Natural killer cell treated with Interleukin-12 subunit alpha and Interleukin-12 subunit beta and Interleukin-15 and Interleukin-18, amount 100 ng/mL, for 72 hours (primary cell): Measurements from ENCODE around the gene ACER2. TPM values are rescaled to one million over a fixed set of nuclear protein-coding genes. Genes with fewer than 3 reads are reported as not detected.
"Not testable (repeated sequence)": the region's sequence is repeated elsewhere in the genome, so short reads cannot be mapped to it uniquely, and the experiment has no call there.

ENCODE experiments used
- ATAC-seq, 2 donors: fragments of 150-1000 bp; cut with Tn5 transposase in 1 of 2; sonication (Bioruptor Pico), chemical (Tn5 transposase) in 1 of 2; 2 replicates each; pipeline ENCODE4 v1.10.0; 2021
- DNase-seq: peaks from one replicate; pipeline ENCODE4 v3.0.0; 2022; ENCODE audit warnings: low spot score
- H3K27ac Mint-ChIP-seq, 2 donors: 1 replicate in 1 of 2; 2 replicates in 1 of 2; pipeline ENCODE4 v1.8.0; 2022; ENCODE audit warnings: mixed read lengths in 2 of 2, mild to moderate bottlenecking in 1 of 2, moderate library complexity in 1 of 2
- H3K27me3 Mint-ChIP-seq, 2 donors: 1 replicate in 1 of 2; 2 replicates in 1 of 2; pipeline ENCODE4 v1.8.0; 2022; ENCODE audit warnings: mixed read lengths in 2 of 2
- H3K36me3 Mint-ChIP-seq: one replicate; pipeline ENCODE4 v1.8.0; 2022; ENCODE audit warnings: mixed read lengths
- H3K4me1 Mint-ChIP-seq, 2 donors: 1 replicate in 1 of 2; 2 replicates in 1 of 2; pipeline ENCODE4 v1.8.0; 2022; ENCODE audit warnings: low read depth in 2 of 2, mixed read lengths in 2 of 2, mild to moderate bottlenecking in 1 of 2
- H3K4me3 Mint-ChIP-seq: one replicate; pipeline ENCODE4 v1.8.0; 2022; ENCODE audit warnings: mixed read lengths
- H3K9me3 Mint-ChIP-seq: 2 replicates; pipeline ENCODE4 v1.8.0; 2022; ENCODE audit warnings: mixed read lengths
- total RNA-seq, 2 donors: library from RNA; stranded (reverse); gene quantifications; one replicate each; pipeline ENCODE4 v1.2.3, GENCODE V29; 2022

Gene ACER2
- total RNA-seq, result 1 to 10 TPM in 1 of 2 donors, under 1 TPM in 1; 0.90 to 2.6 TPM

DNA sequence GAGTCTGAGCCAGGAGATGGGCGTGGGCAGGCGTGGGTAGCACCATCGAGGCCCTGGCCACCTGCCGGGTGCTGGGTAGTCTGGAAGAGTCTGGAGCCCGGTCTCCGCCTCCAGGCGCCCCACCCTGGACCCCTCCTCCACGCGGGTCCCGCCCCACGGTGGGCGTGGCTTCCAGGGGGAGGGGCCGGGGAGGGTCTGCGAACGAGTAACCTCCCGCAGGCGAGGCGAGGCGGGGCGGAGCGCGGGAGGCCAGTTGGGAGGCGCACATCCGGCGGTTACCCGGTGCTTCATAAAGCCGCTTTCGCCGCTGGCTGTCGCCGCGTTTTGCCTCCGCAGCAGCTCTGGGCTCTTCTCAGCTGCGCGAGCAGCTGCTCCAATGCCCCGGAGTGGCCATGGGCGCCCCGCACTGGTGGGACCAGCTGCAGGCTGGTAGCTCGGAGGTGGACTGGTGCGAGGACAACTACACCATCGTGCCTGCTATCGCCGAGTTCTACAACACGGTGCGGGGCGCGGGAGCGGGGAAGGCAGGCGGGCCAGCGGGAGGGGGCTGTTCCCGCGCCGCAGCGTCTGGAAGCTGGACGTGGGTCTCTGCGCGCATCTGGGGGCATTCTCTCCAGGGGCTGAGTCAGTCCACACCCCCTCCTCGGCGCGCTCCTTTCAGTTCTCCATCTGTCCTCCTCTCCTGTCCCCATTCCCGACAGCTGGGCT, at the start of gene ACER2:
Gene ACER2 (plus strand): TSS at position 317 of the 708 bp plus-strand sequence. CDS start 76 bp downstream, at position 393.
- DNase-seq, result peak; percentile 94
- Mint-ChIP-seq H3K27ac (peak within 1 kb of the TSS; percentile 50 to 87), H3K9me3 (no peaks in the 10 kb centered on the region), H3K4me1 (peaks cover 9 to 12% of the 10 kb centered on the region in 2 donors), H3K4me3 (peak within 1 kb of the TSS; percentile 99), H3K27me3 (no peaks in the 10 kb centered on the region), H3K36me3 (no peaks in the 10 kb centered on the region)
- peak; percentile 98 for ATAC-seq

DNA sequence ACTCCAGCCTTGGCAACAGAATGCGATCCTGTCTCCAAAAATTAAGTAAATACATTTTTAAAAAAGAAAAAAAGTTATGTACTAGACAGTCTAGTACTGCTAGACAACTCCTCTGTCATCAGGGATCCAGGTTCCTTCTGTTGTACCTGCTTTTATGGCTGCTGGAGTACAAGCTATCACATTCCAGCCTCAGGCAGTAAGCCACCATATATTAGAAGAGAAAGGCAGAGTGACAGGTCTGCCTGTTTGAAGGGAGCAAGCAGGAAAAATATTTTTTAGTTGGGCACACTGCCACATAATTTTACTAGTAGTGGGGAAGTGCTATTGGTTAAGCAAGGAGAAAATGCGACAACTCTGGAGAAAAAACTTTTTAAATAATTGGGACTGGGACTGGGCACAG, 39.7 kb upstream of the ACER2 start:
- H3K36me3 Mint-ChIP-seq, result peaks cover 10% of the 10 kb centered on the region
- no peaks in the 10 kb centered on the region for H3K27me3 Mint-ChIP-seq
- H3K4me3 Mint-ChIP-seq, result no peak overlapping the region
- no peak overlapping the region for H3K27ac Mint-ChIP-seq
- peaks cover 15 to 16% of the 10 kb centered on the region in 2 donors for H3K4me1 Mint-ChIP-seq
- no peaks in the 10 kb centered on the region for H3K9me3 Mint-ChIP-seq
- DNase-seq (no peak), ATAC-seq (no peak)

GRCh38 chr9:19371942-19372341, 36.9 kb upstream of the ACER2 start:
- no peak for ATAC-seq
- H3K4me3 Mint-ChIP-seq, result no peak overlapping the region
- DNase-seq, result no peak
- H3K27ac Mint-ChIP-seq, result peak overlapping the region in 1 of 2 donors; percentile 59
- H3K4me1 Mint-ChIP-seq, result peaks cover 16 to 26% of the 10 kb centered on the region in 2 donors
- H3K27me3 Mint-ChIP-seq, result no peaks in the 10 kb centered on the region
- H3K36me3 Mint-ChIP-seq, result peaks cover 32% of the 10 kb centered on the region
- H3K9me3 Mint-ChIP-seq, result no peaks in the 10 kb centered on the region

DNA sequence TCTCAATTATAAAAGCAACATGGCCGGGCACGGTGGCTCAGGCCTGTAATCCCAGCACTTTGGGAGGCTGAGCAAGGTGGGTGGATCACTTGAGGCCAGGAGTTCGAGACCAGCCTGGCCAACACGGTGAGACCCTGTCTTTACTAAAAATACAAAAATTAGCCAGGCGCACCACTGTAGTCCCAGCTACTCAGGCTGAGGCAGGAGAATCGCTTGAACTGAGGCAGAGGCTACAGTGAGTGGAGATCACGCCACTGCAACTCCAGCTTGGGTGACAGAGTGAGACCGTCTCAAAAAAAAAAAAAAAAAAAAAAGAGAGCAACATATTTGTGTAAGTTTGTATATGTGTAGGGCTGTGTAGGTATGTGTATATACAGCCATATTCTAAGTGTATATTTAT, 36.2 kb upstream of the ACER2 start:
- no peaks in the 10 kb centered on the region for H3K9me3 Mint-ChIP-seq
- ATAC-seq (peak; percentile 30 to 43), DNase-seq (no peak)
- peaks cover 38% of the 10 kb centered on the region for H3K36me3 Mint-ChIP-seq
- H3K4me3 Mint-ChIP-seq, result no peak overlapping the region
- no peaks in the 10 kb centered on the region for H3K27me3 Mint-ChIP-seq
- peak overlapping the region in 1 of 2 donors; percentile 59 for H3K27ac Mint-ChIP-seq
- peaks cover 18 to 29% of the 10 kb centered on the region in 2 donors for H3K4me1 Mint-ChIP-seq

DNA sequence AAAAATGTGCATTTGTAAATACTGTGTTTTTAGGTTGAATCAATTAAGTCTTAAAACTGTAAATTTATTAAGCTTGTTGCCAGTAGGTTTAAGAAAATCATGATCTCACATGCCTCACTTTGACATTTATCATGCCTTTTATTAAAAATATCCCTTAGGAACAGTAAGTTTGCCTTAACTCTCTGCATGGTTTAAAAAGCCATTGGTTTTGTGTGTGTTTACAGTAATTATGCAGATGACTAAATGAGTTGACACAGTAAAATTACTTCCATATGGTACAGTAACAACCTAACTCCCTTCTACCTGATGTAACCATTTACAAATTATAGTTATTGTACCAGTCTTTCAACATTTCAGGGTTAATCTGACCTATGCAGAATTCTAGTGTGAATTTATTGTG, 35.3 kb upstream of the ACER2 start:
- ATAC-seq, result no peak
- Mint-ChIP-seq H3K9me3 (no peaks in the 10 kb centered on the region), H3K27ac (peak overlapping the region; percentile 62 to 92), H3K27me3 (no peaks in the 10 kb centered on the region), H3K36me3 (peaks cover 47% of the 10 kb centered on the region), H3K4me1 (peaks cover 21 to 37% of the 10 kb centered on the region in 2 donors), H3K4me3 (no peak overlapping the region)
- no peak for DNase-seq

- Mint-ChIP-seq H3K4me3 (no peak overlapping the region), H3K36me3 (peaks cover 64% of the 10 kb centered on the region), H3K27me3 (no peaks in the 10 kb centered on the region), H3K9me3 (no peaks in the 10 kb centered on the region), H3K4me1 (peaks cover 36 to 53% of the 10 kb centered on the region in 2 donors), H3K27ac (peak overlapping the region; percentile 16 to 92)
- ATAC-seq (no peak), DNase-seq (no peak)
Measured at GRCh38 chr9:19375538-19375937, 33.3 kb upstream of the ACER2 start.

DNA sequence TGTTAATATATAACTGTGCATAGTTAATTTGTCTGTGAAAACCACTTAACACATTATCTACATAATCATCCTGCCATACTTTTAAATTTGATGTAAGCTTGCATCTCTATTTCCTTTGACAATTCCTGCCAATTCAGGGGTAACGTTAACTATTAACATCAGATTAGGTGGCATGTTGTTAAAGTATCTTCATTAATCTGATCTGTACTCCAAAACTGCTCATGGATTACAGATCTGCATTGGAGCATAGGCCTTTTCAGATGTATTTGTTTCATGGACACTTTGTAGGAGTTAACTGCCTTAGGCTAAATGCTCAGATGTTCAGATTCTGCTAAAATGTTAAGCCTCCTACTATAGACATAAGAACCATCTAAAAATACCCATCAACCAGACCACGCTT, 31.9 kb upstream of the ACER2 start:
- Mint-ChIP-seq H3K4me3 (peak overlapping the region; percentile 91), H3K27me3 (no peaks in the 10 kb centered on the region), H3K36me3 (peaks cover 71% of the 10 kb centered on the region), H3K27ac (peak overlapping the region; percentile 51 to 92), H3K4me1 (peaks cover 44 to 58% of the 10 kb centered on the region in 2 donors), H3K9me3 (no peaks in the 10 kb centered on the region)
- DNase-seq (no peak), ATAC-seq (no peak)

DNA sequence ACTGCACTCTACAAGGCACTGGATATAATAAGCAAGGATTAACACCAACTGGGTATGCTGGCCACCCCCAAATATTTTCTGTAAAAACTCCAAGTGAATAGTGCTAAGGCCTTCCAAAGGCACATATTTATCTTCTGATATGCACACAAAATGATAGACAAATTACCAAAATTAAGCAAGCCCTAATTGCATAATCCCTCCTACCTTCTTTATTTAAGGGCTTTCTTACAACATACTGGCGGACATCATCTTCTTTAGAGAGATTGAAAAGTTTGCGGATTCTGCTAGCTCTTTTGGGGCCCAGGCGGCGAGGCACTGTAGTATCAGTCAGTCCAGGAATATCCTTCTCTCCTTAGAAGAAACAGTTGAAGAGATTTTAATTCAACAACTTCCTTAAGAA, 30.6 kb upstream of the ACER2 start:
- Mint-ChIP-seq H3K4me3 (peak overlapping the region; percentile 91), H3K4me1 (peaks cover 48 to 54% of the 10 kb centered on the region in 2 donors), H3K27me3 (no peaks in the 10 kb centered on the region), H3K9me3 (no peaks in the 10 kb centered on the region), H3K27ac (peak overlapping the region; percentile 92 to 96), H3K36me3 (peaks cover 69% of the 10 kb centered on the region)
- DNase-seq (no peak), ATAC-seq (no peak)

- no peak for DNase-seq
- Mint-ChIP-seq H3K36me3 (peaks cover 66% of the 10 kb centered on the region), H3K27ac (peak overlapping the region; percentile 92 to 96), H3K9me3 (no peaks in the 10 kb centered on the region), H3K4me3 (peak overlapping the region; percentile 91), H3K4me1 (peaks cover 48 to 54% of the 10 kb centered on the region in 2 donors), H3K27me3 (no peaks in the 10 kb centered on the region)
- no peak for ATAC-seq
Measured at GRCh38 chr9:19378647-19379046, 30.2 kb upstream of the ACER2 start.

GRCh38 chr9:19379283-19379682, 29.5 kb upstream of the ACER2 start:
- ATAC-seq (no peak), DNase-seq (no peak)
- Mint-ChIP-seq H3K4me3 (peak overlapping the region; percentile 91), H3K27ac (peak overlapping the region; percentile 92 to 96), H3K4me1 (peaks cover 48 to 53% of the 10 kb centered on the region in 2 donors), H3K27me3 (no peaks in the 10 kb centered on the region), H3K9me3 (no peaks in the 10 kb centered on the region), H3K36me3 (peaks cover 59% of the 10 kb centered on the region)

DNA sequence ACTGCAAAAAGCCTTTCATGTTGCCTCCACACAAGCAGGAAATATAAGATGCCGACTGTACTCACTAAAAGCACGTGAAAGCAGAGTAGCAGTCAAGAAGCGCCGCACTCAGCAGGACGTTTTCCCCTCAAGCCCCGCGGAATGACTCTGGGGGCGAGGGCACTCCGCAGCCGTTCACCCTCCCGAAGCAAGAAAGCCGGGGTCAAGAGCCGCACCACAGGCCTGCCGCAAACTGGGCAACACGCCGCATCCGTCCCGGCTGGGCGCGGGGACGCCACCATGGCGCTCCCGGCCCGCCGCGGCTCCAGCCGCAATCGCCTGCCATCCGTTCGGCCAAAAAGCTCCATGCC, 29.1 kb upstream of the ACER2 start:
- Mint-ChIP-seq H3K27me3 (no peaks in the 10 kb centered on the region), H3K27ac (peak overlapping the region; percentile 92 to 96), H3K36me3 (peaks cover 58% of the 10 kb centered on the region), H3K4me3 (peak overlapping the region; percentile 91), H3K4me1 (peaks cover 48 to 50% of the 10 kb centered on the region in 2 donors), H3K9me3 (no peaks in the 10 kb centered on the region)
- ATAC-seq (peak; percentile 67 to 71), DNase-seq (peak; percentile 76)

DNA sequence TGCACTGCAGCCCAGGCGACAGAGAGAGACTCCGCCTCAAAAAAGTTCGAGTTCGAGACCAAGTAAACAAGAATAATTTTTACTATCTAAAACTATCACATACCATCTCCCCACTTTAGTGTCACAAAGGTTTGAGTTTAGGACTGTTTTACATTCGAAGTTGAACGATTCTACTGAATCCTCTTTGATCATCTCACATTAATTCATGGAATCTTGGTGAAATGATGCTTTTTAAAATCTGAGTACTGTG, 28.1 kb upstream of the ACER2 start:
- no peak for ATAC-seq
- no peaks in the 10 kb centered on the region for H3K27me3 Mint-ChIP-seq
- peaks cover 48 to 49% of the 10 kb centered on the region in 2 donors for H3K4me1 Mint-ChIP-seq
- peak overlapping the region; percentile 92 to 96 for H3K27ac Mint-ChIP-seq
- H3K36me3 Mint-ChIP-seq, result peaks cover 50% of the 10 kb centered on the region
- no peaks in the 10 kb centered on the region for H3K9me3 Mint-ChIP-seq
- peak overlapping the region; percentile 91 for H3K4me3 Mint-ChIP-seq
- DNase-seq, result no peak

- H3K9me3 Mint-ChIP-seq, result no peaks in the 10 kb centered on the region
- H3K27ac Mint-ChIP-seq, result peak overlapping the region; percentile 92 to 96
Measured at GRCh38 chr9:19381656-19382055, 27.2 kb upstream of the ACER2 start.

GRCh38 chr9:19385212-19385611, 23.6 kb upstream of the ACER2 start:
- not testable (repeated sequence) for H3K9me3 Mint-ChIP-seq, H3K4me3 Mint-ChIP-seq, ATAC-seq, H3K36me3 Mint-ChIP-seq, DNase-seq, H3K27ac Mint-ChIP-seq
- H3K27me3 Mint-ChIP-seq, result peaks cover 13 to 26% of the 10 kb centered on the region in 2 donors
- H3K4me1 Mint-ChIP-seq, result peaks cover 11 to 15% of the 10 kb centered on the region in 2 donors

More at GRCh38 chr9:19381656-19382055, 27.2 kb upstream of the ACER2 start:
- Mint-ChIP-seq H3K4me1 (peaks cover 40 to 41% of the 10 kb centered on the region in 2 donors), H3K4me3 (peak overlapping the region; percentile 91), H3K27me3 (peaks cover 0 to 7% of the 10 kb centered on the region in 2 donors), H3K36me3 (peaks cover 41% of the 10 kb centered on the region)
- ATAC-seq (no peak), DNase-seq (no peak)
